HL-60 (cell line): ENCODE measurements around the gene ACOXL.

Experiments
- DNase-seq, 2 experiments: peaks; one replicate each; pipeline ENCODE4 v3.0.0-alpha.2; 2010 to 2020; ENCODE audit warnings: low read depth in 1 of 2, low spot score in 1 of 2
- H3K27ac ChIP-seq: fragments of 250-450 bp; sonication (Bioruptor Pico); replicated peaks from 2 replicates; pipeline ENCODE4 v1.5.1; 2020; ENCODE audit warnings: mild to moderate bottlenecking, moderate library complexity
- H3K27me3 ChIP-seq: fragments of 250-450 bp; sonication (Bioruptor Pico); 2 replicates; pipeline ENCODE4 v1.5.1; 2021; ENCODE audit warnings: mild to moderate bottlenecking, moderate library complexity; ENCODE audit not compliant: insufficient read depth, poor library complexity, severe bottlenecking
- H3K4me3 ChIP-seq: replicated peaks from 2 replicates; pipeline ENCODE4 v1.5.1; 2011; ENCODE audit warnings: mild to moderate bottlenecking, control low read depth, low read length; ENCODE audit not compliant: insufficient read depth
- CTCF ChIP-seq: IDR thresholded peaks from one replicate; pipeline ENCODE4 v1.5.1; 2011; ENCODE audit warnings: low read length, control low read depth, inconsistent platforms; ENCODE audit not compliant: insufficient read depth
- GABPA ChIP-seq: IDR thresholded peaks from 2 replicates; pipeline ENCODE4 v1.6.1; 2012; ENCODE audit warnings: low read depth
- POLR2AphosphoS5 ChIP-seq: IDR thresholded peaks from 2 replicates; pipeline ENCODE4 v1.6.1; 2012; ENCODE audit warnings: low read depth
- REST ChIP-seq: IDR thresholded peaks from 2 replicates; pipeline ENCODE4 v1.6.1; 2012; ENCODE audit warnings: low read depth; ENCODE audit not compliant: insufficient replicate concordance
- SPI1 ChIP-seq: IDR thresholded peaks from 2 replicates; pipeline ENCODE4 v1.6.1; 2012; ENCODE audit warnings: low read depth, mild to moderate bottlenecking, borderline replicate concordance

Gene ACOXL

GRCh38 chr2:110780461-110780860 is 48.1 kb downstream of the ACOXL start:
- no peak overlapping the region for H3K4me3 ChIP-seq
- DNase-seq = no peak
- H3K27ac ChIP-seq = no peak overlapping the region
- H3K27me3 ChIP-seq = no peaks in the 10 kb centered on the region
- TF ChIP-seq REST (no peak), CTCF (no peak), POLR2AphosphoS5 (no peak), GABPA (no peak), SPI1 (no peak)

- TF ChIP-seq POLR2AphosphoS5 = no peak
- no peak for TF ChIP-seq CTCF
- no peak overlapping the region for H3K4me3 ChIP-seq
- H3K27ac ChIP-seq = no peak overlapping the region
- H3K27me3 ChIP-seq = no peaks in the 10 kb centered on the region
- no peak for DNase-seq
Observed at GRCh38 chr2:110783196-110783873, 51.0 kb downstream of the ACOXL start.

GRCh38 chr2:110784047-110784631 is 51.8 kb downstream of the ACOXL start:
- Histone ChIP-seq H3K4me3 (no peak overlapping the region), H3K27me3 (no peaks in the 10 kb centered on the region), H3K27ac (no peak overlapping the region)
- TF ChIP-seq REST (no peak), SPI1 (no peak), CTCF (no peak), GABPA (no peak), POLR2AphosphoS5 (no peak)
- DNase-seq = no peak

- no peak for DNase-seq
- TF ChIP-seq CTCF (no peak), REST (no peak), SPI1 (no peak), POLR2AphosphoS5 (no peak), GABPA (no peak)
- H3K4me3 ChIP-seq = no peak overlapping the region
- H3K27ac ChIP-seq = no peak overlapping the region
- no peaks in the 10 kb centered on the region for H3K27me3 ChIP-seq
Observed at GRCh38 chr2:110785439-110785838, 53.1 kb downstream of the ACOXL start.
